ENCODE data around the gene HOXC10.

DNA sequence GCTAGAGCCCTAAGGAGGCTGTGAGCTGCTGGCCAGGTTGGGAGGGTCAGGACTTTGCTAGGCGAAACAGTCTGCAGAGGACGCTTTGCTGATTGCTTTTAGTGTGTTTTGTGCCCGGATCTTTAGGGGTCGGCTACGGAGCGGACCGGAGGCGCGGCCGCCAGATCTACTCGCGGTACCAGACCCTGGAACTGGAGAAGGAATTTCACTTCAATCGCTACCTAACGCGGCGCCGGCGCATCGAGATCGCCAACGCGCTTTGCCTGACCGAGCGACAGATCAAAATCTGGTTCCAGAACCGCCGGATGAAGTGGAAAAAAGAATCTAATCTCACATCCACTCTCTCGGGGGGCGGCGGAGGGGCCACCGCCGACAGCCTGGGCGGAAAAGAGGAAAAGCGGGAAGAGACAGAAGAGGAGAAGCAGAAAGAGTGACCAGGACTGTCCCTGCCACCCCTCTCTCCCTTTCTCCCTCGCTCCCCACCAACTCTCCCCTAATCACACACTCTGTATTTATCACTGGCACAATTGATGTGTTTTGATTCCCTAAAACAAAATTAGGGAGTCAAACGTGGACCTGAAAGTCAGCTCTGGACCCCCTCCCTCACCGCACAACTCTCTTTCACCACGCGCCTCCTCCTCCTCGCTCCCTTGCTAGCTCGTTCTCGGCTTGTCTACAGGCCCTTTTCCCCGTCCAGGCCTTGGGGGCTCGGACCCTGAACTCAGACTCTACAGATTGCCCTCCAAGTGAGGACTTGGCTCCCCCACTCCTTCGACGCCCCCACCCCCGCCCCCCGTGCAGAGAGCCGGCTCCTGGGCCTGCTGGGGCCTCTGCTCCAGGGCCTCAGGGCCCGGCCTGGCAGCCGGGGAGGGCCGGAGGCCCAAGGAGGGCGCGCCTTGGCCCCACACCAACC lies 44.8 kb downstream of the HOXC10 start:
- TF ChIP-seq POLR2A (IDR thresholded peaks at IDR 0.05), result no peak
- TF ChIP-seq, protein P1, sequence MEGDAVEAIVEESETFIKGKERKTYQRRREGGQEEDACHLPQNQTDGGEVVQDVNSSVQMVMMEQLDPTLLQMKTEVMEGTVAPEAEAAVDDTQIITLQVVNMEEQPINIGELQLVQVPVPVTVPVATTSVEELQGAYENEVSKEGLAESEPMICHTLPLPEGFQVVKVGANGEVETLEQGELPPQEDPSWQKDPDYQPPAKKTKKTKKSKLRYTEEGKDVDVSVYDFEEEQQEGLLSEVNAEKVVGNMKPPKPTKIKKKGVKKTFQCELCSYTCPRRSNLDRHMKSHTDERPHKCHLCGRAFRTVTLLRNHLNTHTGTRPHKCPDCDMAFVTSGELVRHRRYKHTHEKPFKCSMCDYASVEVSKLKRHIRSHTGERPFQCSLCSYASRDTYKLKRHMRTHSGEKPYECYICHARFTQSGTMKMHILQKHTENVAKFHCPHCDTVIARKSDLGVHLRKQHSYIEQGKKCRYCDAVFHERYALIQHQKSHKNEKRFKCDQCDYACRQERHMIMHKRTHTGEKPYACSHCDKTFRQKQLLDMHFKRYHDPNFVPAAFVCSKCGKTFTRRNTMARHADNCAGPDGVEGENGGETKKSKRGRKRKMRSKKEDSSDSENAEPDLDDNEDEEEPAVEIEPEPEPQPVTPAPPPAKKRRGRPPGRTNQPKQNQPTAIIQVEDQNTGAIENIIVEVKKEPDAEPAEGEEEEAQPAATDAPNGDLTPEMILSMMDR (IDR thresholded peaks at IDR 0.05), result no peak
